Stimulated activated naive CD4-positive, alpha-beta T cell treated with Interleukin-2 at 50 U/mL for 16 hours (primary cell): Measurements from ENCODE around the gene CASS4.

Experiments used
- DNase-seq: peaks from one replicate; lab custom pipeline; 2025; lab: John Stamatoyannopoulos, UW

Gene CASS4

DNA sequence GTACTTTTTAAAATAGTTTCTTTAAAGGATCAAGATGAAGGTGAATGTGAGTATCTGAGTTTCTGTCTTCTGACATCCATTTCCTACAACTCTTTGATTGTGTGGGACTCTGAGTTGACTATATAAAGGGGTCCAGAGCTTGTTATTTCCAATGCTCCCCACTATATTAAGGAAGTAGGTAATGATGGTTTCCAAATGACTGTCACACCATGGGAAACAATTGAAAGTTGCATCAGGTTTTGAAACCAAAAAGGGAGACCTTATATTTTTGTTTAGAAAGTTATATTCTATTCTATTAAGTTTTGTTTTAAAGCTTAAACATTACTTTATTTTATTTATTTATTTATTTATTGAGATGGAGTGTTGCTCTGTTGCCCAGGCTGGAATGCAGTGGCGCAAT is 11.2 kb downstream of the CASS4 start:
- DNase-seq, result no peak

DNA sequence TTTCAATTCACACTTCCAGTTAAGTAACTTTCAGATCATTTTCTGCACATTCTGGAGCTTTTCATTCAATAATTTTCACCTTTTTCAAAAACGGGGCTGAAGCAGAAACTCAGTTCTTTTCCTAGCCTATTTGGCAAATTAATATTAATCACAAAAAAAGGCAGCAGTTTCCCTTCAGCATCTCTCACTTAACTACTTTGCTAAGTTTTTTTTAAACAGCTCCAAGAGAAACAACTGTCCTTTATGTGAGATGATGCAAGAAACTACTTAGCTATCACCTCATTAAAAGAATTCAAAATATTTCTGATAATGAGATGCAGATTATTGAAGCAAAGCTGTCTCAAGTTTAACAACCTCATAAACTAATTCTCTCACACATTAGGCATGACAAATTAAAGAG is 11.8 kb downstream of the CASS4 start:
- no peak for DNase-seq

GRCh38 chr20:56424931-56425330 is 12.9 kb downstream of the CASS4 start:
- DNase-seq, result no peak

DNA sequence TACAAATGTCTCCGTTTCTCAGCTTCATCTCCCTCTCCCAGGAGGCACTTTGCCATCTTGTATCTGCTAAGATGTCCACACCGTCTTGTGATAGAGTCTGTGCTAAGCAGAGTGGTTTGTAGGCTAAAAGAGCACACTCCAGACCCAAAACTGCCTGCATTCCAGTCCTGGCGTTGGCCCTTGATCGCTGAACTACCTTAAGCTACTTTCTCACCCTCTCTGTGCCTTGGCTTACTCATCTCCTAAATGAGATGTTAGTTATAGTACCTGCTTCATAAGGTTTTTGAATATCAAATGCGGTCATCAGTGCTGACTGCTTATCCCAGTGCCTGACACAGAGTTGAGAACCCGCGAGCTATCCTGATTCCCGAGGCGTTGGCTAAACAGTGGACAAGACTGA is 14.0 kb downstream of the CASS4 start:
- no peak for DNase-seq

DNA sequence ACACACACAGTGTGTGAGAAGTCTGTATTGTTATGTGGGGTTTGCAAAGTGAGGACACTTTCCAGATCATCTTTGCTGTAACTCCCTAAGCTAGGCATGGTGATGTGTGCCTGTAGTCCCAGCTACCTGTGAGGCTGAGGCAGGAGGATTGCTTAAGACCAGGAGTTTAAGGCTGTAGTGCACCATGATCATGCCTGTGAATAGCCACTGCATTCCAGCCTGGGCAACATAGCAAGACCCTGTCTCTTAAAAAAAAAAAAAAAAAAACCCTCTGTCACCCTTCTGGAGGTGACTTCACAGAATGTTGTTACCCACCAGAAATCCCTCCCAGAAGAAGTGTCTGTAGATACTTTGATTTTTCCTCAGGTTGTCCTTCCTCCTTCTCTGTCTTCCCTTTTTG is 14.9 kb downstream of the CASS4 start:
- no peak for DNase-seq

GRCh38 chr20:56427797-56428196 is 15.7 kb downstream of the CASS4 start:
- DNase-seq, result no peak

- DNase-seq, result no peak
Observed at GRCh38 chr20:56428410-56428809, 16.4 kb downstream of the CASS4 start.

- no peak for DNase-seq
Observed at GRCh38 chr20:56428881-56429280, 16.8 kb downstream of the CASS4 start.

DNA sequence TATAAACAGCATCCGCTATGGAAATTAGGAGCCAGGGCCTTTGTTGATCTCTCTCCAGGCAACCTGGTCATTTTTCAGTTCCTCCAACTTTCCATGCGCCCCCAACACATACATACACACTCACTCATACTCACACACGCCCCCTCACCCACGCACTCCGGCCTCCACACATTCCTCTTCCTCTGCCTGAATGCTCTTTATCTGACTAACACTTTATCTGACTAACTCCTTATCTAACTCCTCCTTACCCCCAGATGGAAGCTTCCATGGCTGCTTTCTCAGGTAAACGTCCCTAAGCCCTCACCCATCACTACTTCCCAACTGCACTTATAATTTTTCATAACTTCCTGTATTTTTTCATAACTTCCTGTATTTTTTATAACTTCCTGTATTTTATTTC is 17.4 kb downstream of the CASS4 start:
- peak; percentile 63 for DNase-seq

DNA sequence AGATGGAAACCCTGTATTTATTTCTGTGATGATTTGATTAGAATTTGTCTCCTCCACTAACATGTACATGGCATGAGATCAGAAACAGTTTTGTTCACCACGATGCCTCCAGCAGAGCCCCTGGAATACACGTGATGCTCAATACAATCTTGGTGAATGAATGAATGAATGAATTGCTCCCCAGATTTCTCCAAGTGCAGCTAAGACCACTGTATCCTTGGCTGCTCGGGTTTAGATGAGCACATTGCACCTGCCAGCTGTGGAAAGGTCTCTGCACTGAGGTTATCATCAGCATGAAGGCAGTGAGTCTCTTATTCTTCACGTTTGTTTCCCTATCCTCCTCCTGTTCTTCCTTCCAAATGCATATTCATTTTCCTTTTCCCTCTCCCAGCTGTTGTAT is 17.9 kb downstream of the CASS4 start:
- no peak for DNase-seq

DNA sequence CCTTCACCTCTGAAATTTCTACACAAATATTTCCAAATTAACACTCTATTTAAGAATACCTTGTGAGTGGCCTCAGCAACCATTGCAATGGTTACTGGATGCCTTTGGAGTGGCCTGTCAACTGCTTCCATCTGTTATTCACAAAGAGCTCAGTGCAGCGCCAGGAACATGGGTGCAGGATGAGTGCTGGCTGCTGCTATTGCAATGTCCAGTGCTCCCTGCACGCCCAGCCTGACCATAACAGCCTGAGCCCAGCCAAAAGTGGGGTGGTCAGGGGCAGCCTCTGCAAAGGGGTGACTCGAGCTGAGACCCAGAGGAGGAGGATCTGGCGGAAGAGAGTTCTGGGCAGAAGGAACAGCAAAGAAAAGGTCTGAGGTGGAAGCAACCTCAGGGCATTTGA is 18.4 kb downstream of the CASS4 start:
- DNase-seq, result no peak

DNA sequence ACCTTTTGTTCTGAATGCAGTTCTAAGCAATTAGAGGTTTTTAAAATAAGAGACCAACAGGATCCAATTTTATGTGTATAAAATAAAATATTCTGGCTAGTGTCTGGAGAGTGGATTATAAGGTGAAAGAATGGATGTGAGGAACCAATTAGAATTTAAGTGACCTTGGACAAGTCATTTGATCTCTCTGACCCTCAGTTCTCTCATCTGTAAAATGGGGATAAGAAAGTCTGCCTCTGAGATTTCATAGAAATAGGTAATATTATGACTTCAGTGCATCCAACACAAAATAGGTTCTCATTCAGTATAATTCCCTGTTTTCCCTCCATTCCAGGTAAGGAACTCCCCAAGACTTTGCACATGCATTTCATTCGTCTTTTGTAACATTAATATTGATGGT is 18.9 kb downstream of the CASS4 start:
- DNase-seq, result no peak

DNA sequence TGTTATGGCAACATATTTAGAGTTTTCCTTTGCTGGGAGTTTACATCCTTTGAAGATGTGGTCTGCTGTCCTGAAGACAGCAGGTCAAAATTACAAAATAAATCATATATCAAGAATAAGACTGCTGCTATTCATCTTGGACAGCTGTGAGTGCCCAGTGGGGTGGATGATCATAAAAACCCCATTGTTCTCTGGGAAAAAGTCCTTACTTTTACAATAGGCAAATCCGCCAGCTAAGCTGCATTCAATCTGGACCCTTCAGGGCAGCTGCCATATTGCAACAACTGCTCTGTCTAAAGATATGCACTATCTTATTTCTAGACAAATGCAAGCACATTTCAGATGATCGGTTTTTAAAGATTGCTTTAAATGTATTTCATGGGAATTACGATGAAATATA is 19.4 kb downstream of the CASS4 start:
- DNase-seq, result no peak

GRCh38 chr20:56433221-56433879 is 21.3 kb downstream of the CASS4 start:
- DNase-seq, result no peak

DNA sequence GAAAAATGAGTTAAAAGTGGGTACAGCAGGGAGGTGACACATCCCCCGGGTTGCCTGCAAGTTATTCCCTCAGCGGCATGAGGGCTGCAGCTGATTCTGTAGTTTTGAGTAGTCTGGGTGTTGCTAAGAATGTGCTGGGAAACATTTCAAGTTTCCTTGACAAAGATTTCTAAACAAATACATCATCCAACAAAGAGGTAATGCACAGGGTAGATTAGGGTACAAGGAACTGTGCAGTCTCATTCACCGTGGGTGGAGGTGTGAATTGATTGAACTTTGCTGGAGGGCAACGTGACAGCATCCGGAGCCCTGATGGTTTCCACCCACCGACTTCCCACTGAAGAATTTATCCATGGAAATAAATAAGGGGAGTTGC is 21.8 kb downstream of the CASS4 start:
- no peak for DNase-seq

- DNase-seq, result no peak
Observed at GRCh38 chr20:56437196-56437960, 25.3 kb downstream of the CASS4 start.

DNA sequence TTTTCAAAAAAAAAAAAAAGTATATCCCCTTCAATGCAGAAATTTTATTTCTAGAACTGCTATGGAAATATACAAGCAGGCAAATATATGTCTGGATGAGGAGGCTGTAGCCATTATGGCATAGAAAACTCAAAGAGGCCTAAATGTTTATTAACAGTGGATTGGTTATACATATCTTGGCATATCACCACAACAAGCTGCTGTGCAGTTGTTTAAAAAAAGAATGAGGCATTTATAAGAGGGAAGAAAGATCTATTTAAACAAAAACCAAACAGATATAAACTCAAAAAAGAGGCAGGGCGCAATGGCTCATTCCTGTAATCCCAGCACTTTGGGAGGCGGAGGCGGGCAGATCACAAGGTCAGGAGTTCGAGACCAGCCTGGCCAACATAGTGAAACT is 26.2 kb downstream of the CASS4 start:
- no peak for DNase-seq

DNA sequence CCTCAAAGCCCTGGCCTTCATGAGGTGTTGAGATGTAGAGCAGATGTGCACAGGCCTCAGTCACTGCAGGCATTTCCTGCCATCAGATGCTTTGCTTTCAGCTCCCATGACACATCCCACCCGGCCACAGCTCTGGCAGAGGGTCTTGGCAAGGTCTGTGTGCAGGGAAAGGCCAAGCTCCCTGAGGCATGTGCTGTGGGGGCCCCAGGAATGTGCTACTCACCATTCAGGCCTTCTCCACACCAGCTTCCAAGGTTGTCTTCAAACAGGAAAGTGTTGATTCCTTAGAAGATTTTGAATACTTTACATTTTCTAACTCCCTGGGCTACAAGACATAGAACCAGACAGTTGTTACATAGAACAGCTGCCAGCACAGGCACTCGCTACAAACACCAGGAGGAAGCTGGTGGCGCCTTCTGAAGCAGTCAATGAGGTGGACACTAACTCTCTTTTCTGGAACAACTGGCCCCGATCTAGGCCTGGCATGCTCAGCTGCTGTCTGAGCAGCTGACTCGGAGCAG is 27.8 kb downstream of the CASS4 start:
- no peak for DNase-seq

DNA sequence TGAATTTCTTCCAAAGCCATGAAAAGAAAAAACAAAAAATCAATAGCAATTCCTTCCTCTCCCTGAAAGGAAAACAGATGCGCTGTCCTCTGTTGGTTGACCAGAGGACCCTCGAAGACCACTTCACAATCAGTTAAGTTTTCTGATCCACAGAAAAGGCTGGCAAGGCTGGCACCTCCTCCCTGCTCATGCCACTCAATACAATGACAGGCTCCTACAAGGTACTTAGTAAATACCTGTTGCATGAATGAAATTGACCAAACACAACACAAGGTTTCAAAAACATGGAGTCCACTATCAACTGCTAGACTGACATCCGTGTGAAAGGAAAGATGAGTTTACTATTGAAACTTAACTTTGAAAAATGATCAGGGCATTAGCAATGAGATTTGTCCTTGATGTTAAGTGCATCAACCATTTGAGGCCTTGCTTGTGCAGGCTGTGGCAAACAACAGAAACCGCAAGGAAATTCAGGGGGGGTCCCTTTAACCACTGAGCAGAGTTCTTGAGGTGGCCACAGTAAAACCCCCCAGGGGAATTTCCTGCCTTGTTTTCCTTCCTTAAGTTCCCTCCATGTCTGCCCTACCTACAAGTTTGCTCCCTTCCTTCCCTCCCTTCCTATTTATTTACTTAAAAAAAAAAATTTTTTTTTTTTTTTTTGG is 28.4 kb downstream of the CASS4 start:
- DNase-seq, result peak; percentile 50

- DNase-seq, result no peak
Observed at GRCh38 chr20:56442389-56443365, 30.6 kb downstream of the CASS4 start.

DNA sequence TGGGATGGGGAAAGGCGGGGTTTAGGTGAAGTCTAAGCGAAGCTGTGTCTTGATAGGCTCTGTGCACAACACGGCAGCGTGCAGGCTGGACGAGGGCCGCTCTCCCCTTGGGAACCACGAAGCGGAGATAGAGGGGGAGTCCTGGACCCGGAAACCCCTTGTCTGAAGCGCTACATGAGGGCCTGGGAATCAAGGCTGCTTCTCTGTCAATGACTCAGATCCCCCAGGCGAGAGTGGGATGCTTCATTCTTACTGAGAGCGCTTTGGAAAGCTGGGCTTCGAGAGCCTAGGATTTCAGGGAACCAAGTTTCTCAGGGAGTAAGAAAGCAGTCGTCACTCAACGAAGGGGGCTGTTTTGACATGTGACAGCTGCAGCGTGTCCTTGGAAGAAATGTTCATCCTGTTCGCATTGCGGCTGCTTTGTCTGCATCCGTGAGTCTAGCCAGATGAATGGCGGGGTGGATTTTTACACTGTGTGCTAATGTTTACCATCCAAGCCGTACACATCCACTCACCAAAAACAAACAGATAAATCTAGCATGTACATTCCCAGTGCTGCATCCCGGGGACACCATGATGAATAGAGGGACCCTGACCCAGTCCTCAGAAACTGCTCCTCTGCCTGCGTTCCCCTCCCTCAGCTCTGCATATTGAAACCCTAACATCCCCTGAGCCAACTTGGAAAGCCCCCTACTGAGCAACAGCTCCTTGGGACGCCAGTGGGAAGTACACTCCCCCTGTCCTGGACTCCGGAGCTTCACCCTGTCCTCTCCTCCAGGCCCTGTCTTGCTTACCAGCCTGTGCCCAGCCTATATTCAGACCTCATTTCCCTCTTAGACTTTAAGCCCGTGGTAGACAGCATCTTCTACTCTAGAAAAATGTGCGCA is 31.8 kb downstream of the CASS4 start:
- DNase-seq, result no peak
